ENCODE data around the gene EBPL. TPM values are rescaled to one million over a fixed set of nuclear protein-coding genes. Genes with fewer than 3 reads are reported as not detected.

The EBPL gene
- polyA plus RNA-seq, 2 of the 4 experiments (the other 2 are of a cell fraction) = 53.1 to 95.0 TPM

DNA sequence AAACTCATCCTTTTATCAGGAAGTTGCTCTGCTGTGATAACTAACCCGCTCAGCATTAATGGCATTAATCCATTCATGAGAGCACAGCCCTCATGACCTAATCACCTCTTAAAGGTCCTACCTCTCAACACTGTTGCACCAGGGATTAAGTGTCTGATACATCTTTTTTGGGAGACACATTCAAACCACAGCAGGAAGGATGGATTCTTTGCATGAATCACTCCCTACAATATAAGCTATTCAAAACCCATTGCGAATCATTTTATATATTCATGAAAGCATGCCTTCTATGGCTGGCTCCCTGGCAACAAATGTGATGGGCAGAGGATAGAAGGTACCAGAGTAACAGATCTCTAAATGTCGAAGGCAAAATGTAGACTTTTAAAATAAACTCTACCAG, 35.4 kb downstream of the EBPL start:
- no peak for FAIRE-seq
- Histone ChIP-seq H3K9me3 (no peaks in the 10 kb centered on the region), H3K4me3 (no peak overlapping the region), H3K4me2 (no peak overlapping the region), H3K4me1 (peaks cover 8% of the 10 kb centered on the region; the same call in 1 of the 3 replicates), H3K27ac (peak overlapping the region in 1 of 2 experiments; percentile 55; a peak in 1 of 6 replicates)
- POLR2A ChIA-PET = no interaction called here
- WGBS (ENCODE audit: missing lambda C conversion rate) = 82% methylated on average over 3 of the region's 3 CpGs
- TF ChIP-seq HOXB5 (CRISPR knock-in tag; IDR thresholded peaks at IDR 0.05) = no peak
- TF ChIP-seq EHMT2 (IDR thresholded peaks at IDR 0.05; ENCODE audit: low read depth) = no peak
- no peak for TF ChIP-seq E2F6 (IDR thresholded peaks at IDR 0.05; ENCODE audit: borderline replicate concordance, low read depth)
- TF ChIP-seq MAFK (IDR thresholded peaks at IDR 0.05; ENCODE audit: partially characterized antibody) = peak; percentile 23
- TF ChIP-seq FOXS1 (CRISPR knock-in tag; IDR thresholded peaks at IDR 0.05) = no peak
- no peak for TF ChIP-seq EHF (CRISPR knock-in tag; IDR thresholded peaks at IDR 0.05)
- no peak; a peak in 1 of 6 replicates for ATAC-seq
- no peak for DNase-seq (ENCODE audit: low read depth in 1 of 2, low spot score in 1 of 2)
- CTCF ChIA-PET = no interaction called here

GRCh38 chr13:49654011-49654410, 37.3 kb downstream of the EBPL start:
- no peak for ATAC-seq
- CTCF ChIA-PET = interaction anchor here (1.0 kb wide), 1 partner anchor 1416 kb away, joined by 3 read pairs; no protein-coding TSS in a partner anchor
- WGBS (ENCODE audit: missing lambda C conversion rate) = 89% methylated on average over 3 of the region's 3 CpGs

GRCh38 chr13:49653478-49653877, 37.8 kb downstream of the EBPL start:
- POLR2A ChIA-PET = no interaction called here
- no peak for FAIRE-seq
- H3K4me2 ChIP-seq = no peak overlapping the region
- no peak for DNase-seq (ENCODE audit: low read depth in 1 of 2, low spot score in 1 of 2)
- TF ChIP-seq EHMT2 (IDR thresholded peaks at IDR 0.05; ENCODE audit: low read depth) = no peak
- no peak for TF ChIP-seq FOSB (CRISPR knock-in tag; IDR thresholded peaks at IDR 0.05)
- no peak for TF ChIP-seq HOXA7 (CRISPR knock-in tag; IDR thresholded peaks at IDR 0.05)
- no peak for TF ChIP-seq TP53 (CRISPR knock-in tag; IDR thresholded peaks at IDR 0.05)
- TF ChIP-seq, protein P1, sequence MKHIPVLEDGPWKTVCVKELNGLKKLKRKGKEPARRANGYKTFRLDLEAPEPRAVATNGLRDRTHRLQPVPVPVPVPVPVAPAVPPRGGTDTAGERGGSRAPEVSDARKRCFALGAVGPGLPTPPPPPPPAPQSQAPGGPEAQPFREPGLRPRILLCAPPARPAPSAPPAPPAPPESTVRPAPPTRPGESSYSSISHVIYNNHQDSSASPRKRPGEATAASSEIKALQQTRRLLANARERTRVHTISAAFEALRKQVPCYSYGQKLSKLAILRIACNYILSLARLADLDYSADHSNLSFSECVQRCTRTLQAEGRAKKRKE (CRISPR knock-in tag; IDR thresholded peaks at IDR 0.05; ENCODE audit: low read depth) = no peak
- no peak for TF ChIP-seq MAFK (IDR thresholded peaks at IDR 0.05; ENCODE audit: partially characterized antibody)
- TF ChIP-seq HDAC2 (IDR thresholded peaks at IDR 0.05) = no peak
- no peak for TF ChIP-seq NR3C1 (IDR thresholded peaks at IDR 0.05)
- TF ChIP-seq JUN (IDR thresholded peaks at IDR 0.05) = no peak
- TF ChIP-seq CEBPB (IDR thresholded peaks at IDR 0.05) = no peak
- no peak for TF ChIP-seq EP300 (IDR thresholded peaks at IDR 0.05)
- no peak for TF ChIP-seq CHD4 (IDR thresholded peaks at IDR 0.05; ENCODE audit: borderline replicate concordance)
- no peak for TF ChIP-seq MYC (IDR thresholded peaks at IDR 0.05; ENCODE audit: borderline replicate concordance, low read length)
- no peak for TF ChIP-seq HOXB13 (CRISPR knock-in tag; IDR thresholded peaks at IDR 0.05; ENCODE audit: low read depth)
- CTCF ChIA-PET = interaction anchor here (1.0 kb wide), 1 partner anchor 1416 kb away, joined by 3 read pairs; no protein-coding TSS in a partner anchor
- peaks cover 8% of the 10 kb centered on the region; the same call in 1 of the 3 replicates for H3K4me1 ChIP-seq
- no peaks in the 10 kb centered on the region for H3K9me3 ChIP-seq
- no peak for ATAC-seq
- no peak overlapping the region for H3K27ac ChIP-seq
- H3K4me3 ChIP-seq = no peak overlapping the region

More at GRCh38 chr13:49654011-49654410, 37.3 kb downstream of the EBPL start:
- Histone ChIP-seq H3K4me3 (no peak overlapping the region), H3K27ac (no peak overlapping the region), H3K4me1 (peaks cover 8% of the 10 kb centered on the region; the same call in 1 of the 3 replicates), H3K9me3 (no peaks in the 10 kb centered on the region), H3K4me2 (no peak overlapping the region)
- FAIRE-seq (no peak), DNase-seq (ENCODE audit: low read depth in 1 of 2, low spot score in 1 of 2) (no peak)
- POLR2A ChIA-PET = no interaction called here
- TF ChIP-seq BCL3 (IDR thresholded peaks at IDR 0.05) (no peak), CBX2 (IDR thresholded peaks at IDR 0.05; ENCODE audit: borderline replicate concordance, low read depth) (no peak), CEBPB (IDR thresholded peaks at IDR 0.05) (no peak), GATA3 (IDR thresholded peaks at IDR 0.05; ENCODE audit: borderline replicate concordance) (no peak), JUNB (IDR thresholded peaks at IDR 0.05) (no peak)

Data from A549 (cell line).